GM23338 (cell line): ENCODE results near the gene NT5C2. TPM values are rescaled to one million over a fixed set of nuclear protein-coding genes. Genes with fewer than 3 reads are reported as not detected.

Source experiments
- ATAC-seq: fragments of 200-7000 bp; cut with Tn5 transposase; 3 replicates; pipeline ENCODE4 v1.9.1; 2020
- DNase-seq: peaks from one replicate; pipeline ENCODE4 v3.0.0-alpha.2; 2015; ENCODE audit warnings: low spot score
- H2AFZ ChIP-seq: fragments of 200-600 bp; sonication (generic); 2 replicates; pipeline ENCODE4 v1.8.0; 2016; ENCODE audit warnings: antibody characterized with exemption, mild to moderate bottlenecking, moderate library complexity
- H3F3A ChIP-seq: fragments of 200-600 bp; sonication (generic); replicated peaks from 2 replicates; pipeline ENCODE4 v1.8.0; 2017; ENCODE audit warnings: antibody characterized with exemption, mixed run types, low read depth
- H3K27ac ChIP-seq: fragments of 200-600 bp; sonication (generic); 2 replicates; pipeline ENCODE4 v1.6.1; 2016; ENCODE audit warnings: low read depth
- H3K27me3 ChIP-seq: fragments of 200-600 bp; sonication (generic); 2 replicates; pipeline ENCODE4 v1.8.0; 2016; ENCODE audit warnings: mild to moderate bottlenecking, mixed run types, moderate library complexity; ENCODE audit not compliant: insufficient read depth
- H3K36me3 ChIP-seq: fragments of 200-600 bp; sonication (generic); 2 replicates; pipeline ENCODE4 v1.8.0; 2016; ENCODE audit warnings: mild to moderate bottlenecking; ENCODE audit not compliant: insufficient read depth
- H3K4me1 ChIP-seq: fragments of 200-600 bp; sonication (generic); 2 replicates; pipeline ENCODE4 v1.8.0; 2016; ENCODE audit warnings: mild to moderate bottlenecking, moderate library complexity; ENCODE audit not compliant: insufficient read depth
- H3K4me2 ChIP-seq: fragments of 200-600 bp; sonication (generic); 2 replicates; pipeline ENCODE4 v1.7.1; 2017; ENCODE audit warnings: mixed run types
- H3K4me3 ChIP-seq: fragments of 200-600 bp; sonication (generic); 2 replicates; pipeline ENCODE4 v1.6.1; 2016; ENCODE audit warnings: mixed run types
- H3K79me2 ChIP-seq: fragments of 200-600 bp; sonication (generic); replicated peaks from 2 replicates; pipeline ENCODE4 v1.8.0; 2017; ENCODE audit warnings: mild to moderate bottlenecking; ENCODE audit not compliant: insufficient read depth
- H3K9me2 ChIP-seq: fragments of 200-600 bp; sonication (generic); 2 replicates; pipeline ENCODE4 v1.8.0; 2017; ENCODE audit not compliant: insufficient read depth
- H4K20me1 ChIP-seq: fragments of 200-600 bp; sonication (generic); replicated peaks from 2 replicates; pipeline ENCODE4 v1.8.0; 2017; ENCODE audit warnings: mild to moderate bottlenecking; ENCODE audit not compliant: insufficient read depth
- H3K27ac Mint-ChIP-seq: 2 replicates; pipeline ENCODE4 v1.8.0; 2020; ENCODE audit warnings: inconsistent platforms, mild to moderate bottlenecking, moderate library complexity, mixed read lengths
- H3K27me3 Mint-ChIP-seq: 3 replicates; pipeline ENCODE4 v1.8.0; 2022; ENCODE audit warnings: low read depth, mild to moderate bottlenecking, moderate library complexity, mixed read lengths, inconsistent platforms; ENCODE audit not compliant: insufficient read depth, poor library complexity
- H3K36me3 Mint-ChIP-seq: 3 replicates; pipeline ENCODE4 v1.8.0; 2021; ENCODE audit warnings: low read depth, mild to moderate bottlenecking, inconsistent platforms, moderate library complexity, mixed read lengths
- H3K4me1 Mint-ChIP-seq: 3 replicates; pipeline ENCODE4 v1.8.0; 2020; ENCODE audit warnings: mild to moderate bottlenecking, inconsistent platforms, mixed read lengths
- H3K4me3 Mint-ChIP-seq: 3 replicates; pipeline ENCODE4 v1.8.0; 2021; ENCODE audit warnings: moderate library complexity, mild to moderate bottlenecking, inconsistent platforms, mixed read lengths
- H3K9me3 Mint-ChIP-seq: 3 replicates; pipeline ENCODE4 v1.8.0; 2020; ENCODE audit warnings: moderate library complexity, mild to moderate bottlenecking, inconsistent platforms, mixed read lengths
- CREB1 ChIP-seq: fragments of 250-450 bp; sonication (Bioruptor Pico); IDR thresholded peaks from 2 replicates; pipeline ENCODE4 v1.5.0; 2020; ENCODE audit warnings: low read depth, mild to moderate bottlenecking, moderate library complexity
- CTCF ChIP-seq, 2 experiments: fragments of 200-600 bp in 1 of 2; sonication (generic) in 1 of 2; conservative IDR thresholded peaks; 2 replicates each; pipeline versions ENCODE4 v1.5.1 to v1.6.1; 2016 to 2017; ENCODE audit warnings: antibody characterized with exemption in 2 of 2, low read depth in 2 of 2, mild to moderate bottlenecking in 2 of 2, moderate library complexity in 1 of 2
- ETS1 ChIP-seq: IDR thresholded peaks from 2 replicates; pipeline ENCODE4 v1.6.1; 2016; ENCODE audit warnings: antibody characterized with exemption
- EZH2 ChIP-seq: fragments of 200-600 bp; sonication (generic); IDR thresholded peaks from one replicate; pipeline ENCODE4 v1.8.0; 2017; ENCODE audit warnings: antibody characterized with exemption, mild to moderate bottlenecking, low read depth; ENCODE audit not compliant: unreplicated experiment
- EZH2phosphoT487 ChIP-seq: fragments of 200-600 bp; sonication (generic); IDR thresholded peaks from one replicate; pipeline ENCODE4 v1.8.1; 2018; ENCODE audit warnings: antibody characterized with exemption; ENCODE audit not compliant: unreplicated experiment
- JUNB ChIP-seq: IDR thresholded peaks from one replicate; pipeline ENCODE4 v1.6.1; 2016; ENCODE audit warnings: antibody characterized with exemption; ENCODE audit not compliant: unreplicated experiment
- NANOG ChIP-seq: IDR thresholded peaks from 2 replicates; pipeline ENCODE4 v1.6.1; 2016; ENCODE audit warnings: antibody characterized with exemption, borderline replicate concordance
- POLR2AphosphoS5 ChIP-seq: IDR thresholded peaks from 2 replicates; pipeline ENCODE4 v1.6.1; 2016; ENCODE audit warnings: antibody characterized with exemption, low read depth
- REST ChIP-seq: IDR thresholded peaks from one replicate; pipeline ENCODE4 v1.6.1; 2018; ENCODE audit warnings: antibody characterized with exemption; ENCODE audit not compliant: unreplicated experiment
- STAT1 ChIP-seq: IDR thresholded peaks from one replicate; pipeline ENCODE4 v1.6.1; 2016; ENCODE audit warnings: antibody characterized with exemption; ENCODE audit not compliant: unreplicated experiment
- ZNF114 ChIP-seq: fragments of 250-450 bp; sonication (Bioruptor Pico); IDR thresholded peaks from 2 replicates; pipeline ENCODE4 v1.5.0; 2020; ENCODE audit warnings: mild to moderate bottlenecking, moderate library complexity
- ZNF331 ChIP-seq: fragments of 250-450 bp; sonication (Bioruptor Pico); IDR thresholded peaks from 2 replicates; pipeline ENCODE4 v1.5.0; 2020; ENCODE audit warnings: low read depth, mild to moderate bottlenecking, moderate library complexity
- ZNF462 ChIP-seq: fragments of 250-450 bp; sonication (Bioruptor Pico); IDR thresholded peaks from 2 replicates; pipeline ENCODE4 v1.5.0; 2020; ENCODE audit warnings: mild to moderate bottlenecking, moderate library complexity
- polyA plus RNA-seq: library from polyadenylated mRNA; unstranded; fragments of >200 nt; fragmentation: Nextera tagmentation; extraction: Ambion mirVana; gene quantifications from 2 replicates; pipeline ENCODE4 v1.2.1, GENCODE V29; 2016
- total RNA-seq: library from RNA; depleted of rRNA; stranded (reverse); fragments of >200 nt; shearing (Covaris generic); gene quantifications from 2 replicates; pipeline ENCODE4 v1.2.3, GENCODE V29; 2014

Gene NT5C2
- total and polyA plus RNA-seq, 2 experiments from 2014 or later, result 33.9 to 85.4 TPM

GRCh38 chr10:103177123-103177522 is 15.9 kb downstream of the NT5C2 start:
- H3F3A ChIP-seq, result no peaks in the 10 kb centered on the region; the same call in 1 of the 2 replicates
- peak overlapping the region; percentile 51; the same call in 1 of the 2 replicates for H3K27ac ChIP-seq
- ATAC-seq (no peak), DNase-seq (no peak)
- H3K4me1 Mint-ChIP-seq, result peaks cover 12% of the 10 kb centered on the region
- H3K27me3 ChIP-seq, result no peaks in the 10 kb centered on the region
- H3K9me2 ChIP-seq, result no peaks in the 10 kb centered on the region
- no peaks in the 10 kb centered on the region for H3K4me1 ChIP-seq
- H3K4me3 ChIP-seq, result no peak overlapping the region
- TF ChIP-seq ZNF331 (no peak), ZNF462 (CRISPR knock-in tag) (no peak), EZH2phosphoT487 (no peak), CREB1 (no peak), POLR2AphosphoS5 (no peak), REST (no peak), STAT1 (no peak), EZH2 (no peak), ZNF114 (CRISPR knock-in tag) (no peak), NANOG (no peak), CTCF (conservative IDR thresholded peaks at IDR 0.05; ENCODE audit: low read depth in 2 of 2) (no peak), ETS1 (no peak), JUNB (no peak)
- no peak overlapping the region; the same call in 1 of the 2 replicates for H3K27ac Mint-ChIP-seq
- no peak overlapping the region for H3K4me3 Mint-ChIP-seq
- no peaks in the 10 kb centered on the region for H3K27me3 Mint-ChIP-seq
- peaks cover 14% of the 10 kb centered on the region for H4K20me1 ChIP-seq
- H3K4me2 ChIP-seq, result no peak overlapping the region
- no peaks in the 10 kb centered on the region for H3K9me3 Mint-ChIP-seq
- no peak overlapping the region for H2AFZ ChIP-seq
- peaks cover 35% of the 10 kb centered on the region for H3K36me3 Mint-ChIP-seq
- peaks cover 59% of the 10 kb centered on the region for H3K79me2 ChIP-seq
- peaks cover 13% of the 10 kb centered on the region; the same call in 1 of the 2 replicates for H3K36me3 ChIP-seq
